Liver (tissue), 9 donors: ENCODE results near the gene CREBBP. TPM values are rescaled to one million over a fixed set of nuclear protein-coding genes. Genes with fewer than 3 reads are reported as not detected.

ENCODE experiments used
- DNase-seq: peaks from one replicate; pipeline ENCODE4 v3.0.0-alpha.2; 2017; ENCODE audit warnings: low spot score
- H3K27ac ChIP-seq, 2 donors: one replicate each; pipeline ENCODE4 v1.7.0; 2013; ENCODE audit warnings: inconsistent platforms in 2 of 2, low read length in 2 of 2, control low read depth in 1 of 2, low read depth in 1 of 2, mild to moderate bottlenecking in 1 of 2
- H3K27me3 ChIP-seq, 4 donors: one replicate each; pipeline versions ENCODE4 v1.6.1 to v1.7.0; 2013; ENCODE audit warnings: low read length in 3 of 4, inconsistent platforms in 1 of 4, mild to moderate bottlenecking in 1 of 4, moderate library complexity in 1 of 4; ENCODE audit not compliant: control insufficient read depth in 4 of 4, insufficient read depth in 4 of 4
- H3K36me3 ChIP-seq, 4 donors: one replicate each; pipeline versions ENCODE4 v1.6.1 to v1.7.0; 2013; ENCODE audit warnings: low read length in 3 of 4, mild to moderate bottlenecking in 3 of 4, low read depth in 1 of 4, moderate library complexity in 1 of 4; ENCODE audit not compliant: control insufficient read depth in 4 of 4, insufficient read depth in 3 of 4
- H3K4me1 ChIP-seq, 4 donors: one replicate each; pipeline versions ENCODE4 v1.6.1 to v1.7.0; 2013; ENCODE audit warnings: low read length in 3 of 4, mild to moderate bottlenecking in 3 of 4, moderate library complexity in 1 of 4; ENCODE audit not compliant: control insufficient read depth in 4 of 4, insufficient read depth in 4 of 4
- H3K4me3 ChIP-seq, 3 donors: one replicate each; pipeline versions ENCODE4 v1.6.1 to v1.7.0; 2013; ENCODE audit warnings: low read length in 3 of 3, control low read depth in 1 of 3, low read depth in 1 of 3, mild to moderate bottlenecking in 1 of 3
- H3K9ac ChIP-seq, 2 donors: one replicate each; pipeline ENCODE4 v1.7.0; 2013; ENCODE audit warnings: low read length in 2 of 2, mild to moderate bottlenecking in 2 of 2, moderate library complexity in 2 of 2, control low read depth in 1 of 2, low read depth in 1 of 2
- H3K9me3 ChIP-seq, 4 donors: one replicate each; pipeline versions ENCODE4 v1.6.1 to v1.7.0; 2013; ENCODE audit warnings: low read length in 3 of 4; ENCODE audit not compliant: control insufficient read depth in 4 of 4
- EGR1 ChIP-seq, 2 donors: IDR thresholded peaks; 2 replicates each; pipeline ENCODE4 v1.6.1; 2016 to 2018; ENCODE audit warnings: antibody characterized with exemption in 2 of 2, low read depth in 2 of 2
- FOXA1 ChIP-seq: IDR thresholded peaks from 2 replicates; pipeline ENCODE4 v1.6.1; 2016; ENCODE audit warnings: antibody characterized with exemption
- FOXA2 ChIP-seq: IDR thresholded peaks from 2 replicates; pipeline ENCODE4 v1.6.1; 2016; ENCODE audit warnings: antibody characterized with exemption
- GABPA ChIP-seq, 2 donors: IDR thresholded peaks in 1 of 2; conservative IDR thresholded peaks in 1 of 2; 2 replicates each; pipeline ENCODE4 v1.6.1; 2016; ENCODE audit warnings: antibody characterized with exemption in 2 of 2, mild to moderate bottlenecking in 1 of 2, moderate library complexity in 1 of 2
- HNF4A ChIP-seq, 2 donors: conservative IDR thresholded peaks; 2 replicates each; pipeline ENCODE4 v1.6.1; 2016; ENCODE audit warnings: antibody characterized with exemption in 2 of 2, mild to moderate bottlenecking in 2 of 2
- HNF4G ChIP-seq: IDR thresholded peaks from 2 replicates; pipeline ENCODE4 v1.6.1; 2016; ENCODE audit warnings: antibody characterized with exemption
- JUND ChIP-seq, 2 donors: IDR thresholded peaks; 2 replicates each; pipeline ENCODE4 v1.6.1; 2016; ENCODE audit warnings: antibody characterized with exemption in 2 of 2
- NR2F2 ChIP-seq: IDR thresholded peaks from 2 replicates; pipeline ENCODE4 v1.6.1; 2016; ENCODE audit warnings: antibody characterized with exemption
- RAD21 ChIP-seq, 2 donors: IDR thresholded peaks; 2 replicates each; pipeline ENCODE4 v1.6.1; 2016; ENCODE audit warnings: antibody characterized with exemption in 2 of 2, mild to moderate bottlenecking in 2 of 2
- RXRA ChIP-seq, 2 donors: IDR thresholded peaks; 2 replicates each; pipeline ENCODE4 v1.6.1; 2017 to 2018; ENCODE audit warnings: antibody characterized with exemption in 2 of 2, mild to moderate bottlenecking in 1 of 2
- SP1 ChIP-seq: IDR thresholded peaks from 2 replicates; pipeline ENCODE4 v1.6.1; 2018; ENCODE audit warnings: antibody characterized with exemption, mild to moderate bottlenecking
- TAF1 ChIP-seq: conservative IDR thresholded peaks from 2 replicates; pipeline ENCODE4 v1.6.1; 2016; ENCODE audit warnings: antibody characterized with exemption, mild to moderate bottlenecking
- YY1 ChIP-seq: IDR thresholded peaks from 2 replicates; pipeline ENCODE4 v1.6.1; 2016; ENCODE audit warnings: antibody characterized with exemption, mild to moderate bottlenecking
- WGBS: extraction: QIAGEN DNeasy Blood & Tissue Kit; methylation state at CpG from one replicate; pipeline ENCODE4 v1.1.7; 2013; 5-methylcytosine and 5-hydroxymethylcytosine counted together
- polyA plus RNA-seq, 2 donors: library from polyadenylated mRNA; stranded (reverse) in 1 of 2; unstranded in 1 of 2; fragments of 200-250 nt in 1 of 2; fragments of >200 nt in 1 of 2; fragmentation: Nextera tagmentation in 1 of 2; extraction: Ambion mirVana in 1 of 2; gene quantifications; one replicate each; pipeline versions ENCODE4 v1.2.1 to v1.2.3, GENCODE V29; 2013 to 2015
- total RNA-seq, 2 donors: library from RNA; depleted of rRNA; stranded (reverse); fragments of >200 nt; gene quantifications; one replicate each; pipeline ENCODE4 v1.2.3, GENCODE V29; 2014
- TF ChIP-seq, protein P1 (sequence below): IDR thresholded peaks from 2 replicates; pipeline ENCODE4 v1.6.1; 2016; ENCODE audit warnings: antibody characterized with exemption
- TF ChIP-seq, protein P2 (sequence below): fragments of 150-350 bp; IDR thresholded peaks from 2 replicates; pipeline ENCODE4 v1.5.1; 2017; ENCODE audit warnings: improper control_type of control experiment, low read depth, low read length; ENCODE audit not compliant: missing input control
- TF ChIP-seq, protein P3 (sequence below): IDR thresholded peaks from 2 replicates; pipeline ENCODE4 v1.6.1; 2016; ENCODE audit warnings: antibody characterized with exemption
- TF ChIP-seq, protein P4 (sequence below): IDR thresholded peaks from 2 replicates; pipeline ENCODE4 v1.6.1; 2016; ENCODE audit warnings: antibody characterized with exemption
- TF ChIP-seq, protein P5 (sequence below): IDR thresholded peaks from 2 replicates; pipeline ENCODE4 v1.6.1; 2016; ENCODE audit warnings: antibody characterized with exemption, mild to moderate bottlenecking
- donor health status: healthy.
- donor health status: healthy.
- donor health status: healthy.
- donor health status: healthy.
- donor health status: healthy.

CREBBP gene
- total and polyA plus RNA-seq, 4 donors = 7.0 to 25.8 (median 19.5) TPM

DNA sequence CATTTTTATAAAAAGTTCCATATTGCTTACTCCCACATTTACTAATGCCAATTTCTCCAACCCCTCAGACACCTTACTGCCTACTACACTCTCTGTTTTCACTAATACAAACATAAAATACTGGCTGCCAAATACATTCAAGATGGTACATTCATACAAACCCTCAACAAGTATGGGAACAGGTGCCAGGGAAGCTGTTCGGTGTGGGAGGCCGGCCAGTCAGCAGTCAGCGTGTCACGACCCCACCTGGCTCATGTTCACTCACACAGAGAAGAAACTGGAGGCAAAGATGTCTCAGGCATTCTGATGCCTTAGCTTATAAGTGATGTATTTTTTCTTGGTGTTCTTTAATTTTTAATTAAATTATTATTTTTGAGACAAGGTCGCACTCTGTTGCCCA is 120.8 kb downstream of the CREBBP start:
- no peak overlapping the region for H3K4me3 ChIP-seq
- TF ChIP-seq, protein P1, sequence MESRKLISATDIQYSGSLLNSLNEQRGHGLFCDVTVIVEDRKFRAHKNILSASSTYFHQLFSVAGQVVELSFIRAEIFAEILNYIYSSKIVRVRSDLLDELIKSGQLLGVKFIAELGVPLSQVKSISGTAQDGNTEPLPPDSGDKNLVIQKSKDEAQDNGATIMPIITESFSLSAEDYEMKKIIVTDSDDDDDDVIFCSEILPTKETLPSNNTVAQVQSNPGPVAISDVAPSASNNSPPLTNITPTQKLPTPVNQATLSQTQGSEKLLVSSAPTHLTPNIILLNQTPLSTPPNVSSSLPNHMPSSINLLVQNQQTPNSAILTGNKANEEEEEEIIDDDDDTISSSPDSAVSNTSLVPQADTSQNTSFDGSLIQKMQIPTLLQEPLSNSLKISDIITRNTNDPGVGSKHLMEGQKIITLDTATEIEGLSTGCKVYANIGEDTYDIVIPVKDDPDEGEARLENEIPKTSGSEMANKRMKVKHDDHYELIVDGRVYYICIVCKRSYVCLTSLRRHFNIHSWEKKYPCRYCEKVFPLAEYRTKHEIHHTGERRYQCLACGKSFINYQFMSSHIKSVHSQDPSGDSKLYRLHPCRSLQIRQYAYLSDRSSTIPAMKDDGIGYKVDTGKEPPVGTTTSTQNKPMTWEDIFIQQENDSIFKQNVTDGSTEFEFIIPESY = no peak
- TF ChIP-seq EGR1 (IDR thresholded peaks at IDR 0.05; ENCODE audit: low read depth in 2 of 2) (no peak), NR2F2 (no peak), GABPA (IDR thresholded peaks at IDR 0.05 in 1 of 2, conservative IDR thresholded peaks at IDR 0.05 in 1 of 2) (no peak), FOXA2 (no peak), HNF4A (conservative IDR thresholded peaks at IDR 0.05) (no peak), TAF1 (no peak), JUND (IDR thresholded peaks at IDR 0.05) (no peak), YY1 (no peak)
- TF ChIP-seq, protein P2, sequence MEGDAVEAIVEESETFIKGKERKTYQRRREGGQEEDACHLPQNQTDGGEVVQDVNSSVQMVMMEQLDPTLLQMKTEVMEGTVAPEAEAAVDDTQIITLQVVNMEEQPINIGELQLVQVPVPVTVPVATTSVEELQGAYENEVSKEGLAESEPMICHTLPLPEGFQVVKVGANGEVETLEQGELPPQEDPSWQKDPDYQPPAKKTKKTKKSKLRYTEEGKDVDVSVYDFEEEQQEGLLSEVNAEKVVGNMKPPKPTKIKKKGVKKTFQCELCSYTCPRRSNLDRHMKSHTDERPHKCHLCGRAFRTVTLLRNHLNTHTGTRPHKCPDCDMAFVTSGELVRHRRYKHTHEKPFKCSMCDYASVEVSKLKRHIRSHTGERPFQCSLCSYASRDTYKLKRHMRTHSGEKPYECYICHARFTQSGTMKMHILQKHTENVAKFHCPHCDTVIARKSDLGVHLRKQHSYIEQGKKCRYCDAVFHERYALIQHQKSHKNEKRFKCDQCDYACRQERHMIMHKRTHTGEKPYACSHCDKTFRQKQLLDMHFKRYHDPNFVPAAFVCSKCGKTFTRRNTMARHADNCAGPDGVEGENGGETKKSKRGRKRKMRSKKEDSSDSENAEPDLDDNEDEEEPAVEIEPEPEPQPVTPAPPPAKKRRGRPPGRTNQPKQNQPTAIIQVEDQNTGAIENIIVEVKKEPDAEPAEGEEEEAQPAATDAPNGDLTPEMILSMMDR = no peak
- TF ChIP-seq, protein P3, sequence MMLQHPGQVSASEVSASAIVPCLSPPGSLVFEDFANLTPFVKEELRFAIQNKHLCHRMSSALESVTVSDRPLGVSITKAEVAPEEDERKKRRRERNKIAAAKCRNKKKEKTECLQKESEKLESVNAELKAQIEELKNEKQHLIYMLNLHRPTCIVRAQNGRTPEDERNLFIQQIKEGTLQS = no peak
- TF ChIP-seq, protein P4, sequence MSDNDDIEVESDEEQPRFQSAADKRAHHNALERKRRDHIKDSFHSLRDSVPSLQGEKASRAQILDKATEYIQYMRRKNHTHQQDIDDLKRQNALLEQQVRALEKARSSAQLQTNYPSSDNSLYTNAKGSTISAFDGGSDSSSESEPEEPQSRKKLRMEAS = no peak
- no peak overlapping the region for H3K27ac ChIP-seq
- H3K9me3 ChIP-seq = no peaks in the 10 kb centered on the region
- no peak for DNase-seq
- H3K36me3 ChIP-seq = peaks cover 11 to 53% (median 36%) of the 10 kb centered on the region in 4 donors
- no peak overlapping the region for H3K9ac ChIP-seq
- H3K4me1 ChIP-seq = peaks cover 0 to 18% (median 12%) of the 10 kb centered on the region in 4 donors
- no peaks in the 10 kb centered on the region for H3K27me3 ChIP-seq
- 80% methylated on average over 5 of the region's 5 CpGs for WGBS

DNA sequence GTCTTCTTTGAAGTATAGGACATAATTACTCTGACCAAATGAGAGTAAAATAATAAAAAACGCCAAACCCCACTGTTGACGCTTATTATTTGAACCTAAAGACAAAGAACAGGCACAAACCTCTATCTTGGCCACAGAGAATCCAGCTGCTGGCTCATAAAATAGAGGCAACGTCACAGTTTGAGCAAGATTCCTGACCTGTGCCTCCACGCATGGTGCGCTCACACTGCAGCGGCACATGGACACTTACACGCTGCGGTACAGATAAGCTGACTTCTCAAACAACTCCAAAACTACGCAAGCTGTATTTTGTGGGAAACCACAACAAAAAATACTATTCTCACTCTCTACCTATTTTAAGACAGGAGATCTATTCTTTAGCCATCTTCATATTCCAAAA is 124.4 kb downstream of the CREBBP start:
- Histone ChIP-seq H3K4me3 (no peak overlapping the region), H3K36me3 (peaks cover 7 to 47% (median 25%) of the 10 kb centered on the region in 4 donors), H3K9ac (no peak overlapping the region), H3K4me1 (peaks cover 0 to 18% (median 12%) of the 10 kb centered on the region in 4 donors), H3K27ac (peak overlapping the region; percentile 23 to 65), H3K9me3 (no peaks in the 10 kb centered on the region), H3K27me3 (no peaks in the 10 kb centered on the region)
- no peak for TF ChIP-seq NR2F2
- no peak for TF ChIP-seq YY1
- no peak for TF ChIP-seq HNF4G
- no peak for TF ChIP-seq GABPA (IDR thresholded peaks at IDR 0.05 in 1 of 2, conservative IDR thresholded peaks at IDR 0.05 in 1 of 2)
- TF ChIP-seq, protein P1 = no peak
- TF ChIP-seq, protein P5, sequence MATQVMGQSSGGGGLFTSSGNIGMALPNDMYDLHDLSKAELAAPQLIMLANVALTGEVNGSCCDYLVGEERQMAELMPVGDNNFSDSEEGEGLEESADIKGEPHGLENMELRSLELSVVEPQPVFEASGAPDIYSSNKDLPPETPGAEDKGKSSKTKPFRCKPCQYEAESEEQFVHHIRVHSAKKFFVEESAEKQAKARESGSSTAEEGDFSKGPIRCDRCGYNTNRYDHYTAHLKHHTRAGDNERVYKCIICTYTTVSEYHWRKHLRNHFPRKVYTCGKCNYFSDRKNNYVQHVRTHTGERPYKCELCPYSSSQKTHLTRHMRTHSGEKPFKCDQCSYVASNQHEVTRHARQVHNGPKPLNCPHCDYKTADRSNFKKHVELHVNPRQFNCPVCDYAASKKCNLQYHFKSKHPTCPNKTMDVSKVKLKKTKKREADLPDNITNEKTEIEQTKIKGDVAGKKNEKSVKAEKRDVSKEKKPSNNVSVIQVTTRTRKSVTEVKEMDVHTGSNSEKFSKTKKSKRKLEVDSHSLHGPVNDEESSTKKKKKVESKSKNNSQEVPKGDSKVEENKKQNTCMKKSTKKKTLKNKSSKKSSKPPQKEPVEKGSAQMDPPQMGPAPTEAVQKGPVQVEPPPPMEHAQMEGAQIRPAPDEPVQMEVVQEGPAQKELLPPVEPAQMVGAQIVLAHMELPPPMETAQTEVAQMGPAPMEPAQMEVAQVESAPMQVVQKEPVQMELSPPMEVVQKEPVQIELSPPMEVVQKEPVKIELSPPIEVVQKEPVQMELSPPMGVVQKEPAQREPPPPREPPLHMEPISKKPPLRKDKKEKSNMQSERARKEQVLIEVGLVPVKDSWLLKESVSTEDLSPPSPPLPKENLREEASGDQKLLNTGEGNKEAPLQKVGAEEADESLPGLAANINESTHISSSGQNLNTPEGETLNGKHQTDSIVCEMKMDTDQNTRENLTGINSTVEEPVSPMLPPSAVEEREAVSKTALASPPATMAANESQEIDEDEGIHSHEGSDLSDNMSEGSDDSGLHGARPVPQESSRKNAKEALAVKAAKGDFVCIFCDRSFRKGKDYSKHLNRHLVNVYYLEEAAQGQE = no peak
- TF ChIP-seq SP1 = no peak
- TF ChIP-seq, protein P2 = no peak
- TF ChIP-seq FOXA2 = no peak
- TF ChIP-seq FOXA1 = no peak
- no peak for TF ChIP-seq JUND (IDR thresholded peaks at IDR 0.05)
- no peak for TF ChIP-seq TAF1
- TF ChIP-seq EGR1 (IDR thresholded peaks at IDR 0.05; ENCODE audit: low read depth in 2 of 2) = no peak
- no peak for TF ChIP-seq RXRA (IDR thresholded peaks at IDR 0.05)
- no peak for TF ChIP-seq RAD21 (IDR thresholded peaks at IDR 0.05)
- TF ChIP-seq HNF4A (conservative IDR thresholded peaks at IDR 0.05) = no peak
- 83% methylated on average over 9 of the region's 9 CpGs for WGBS
- no peak for DNase-seq
